Measurements from ENCODE around the gene RECK. TPM values are rescaled to one million over a fixed set of nuclear protein-coding genes. Genes with fewer than 3 reads are reported as not detected.

The RECK gene
- total RNA-seq, 1 experiment from 2014 or later, result 5.0 TPM

GRCh38 chr9:36134761-36135505, 98.2 kb downstream of the RECK start:
- Histone ChIP-seq H3F3A (ENCODE audit: low read length, unreplicated experiment) (no peaks in the 10 kb centered on the region), H3K4me2 (ENCODE audit: low read length) (no peak overlapping the region), H3K27ac (ENCODE audit: low read length) (no peak overlapping the region), H4K20me1 (ENCODE audit: low read length) (no peaks in the 10 kb centered on the region), H3K9ac (ENCODE audit: low read length) (no peak overlapping the region), H3K27me3 (ENCODE audit: low read length) (no peaks in the 10 kb centered on the region), H2AFZ (ENCODE audit: low read length) (no peak overlapping the region), H3K79me2 (ENCODE audit: low read length) (no peaks in the 10 kb centered on the region), H3K4me3 (ENCODE audit: low read length) (no peak overlapping the region), H3K9me2 (replicated peaks; ENCODE audit: low read length) (no peaks in the 10 kb centered on the region), H3K4me1 (ENCODE audit: insufficient read depth, low read length) (peaks cover 24% of the 10 kb centered on the region), H3K36me3 (ENCODE audit: low read depth, low read length) (no peaks in the 10 kb centered on the region), H3K9me3 (ENCODE audit: low read length) (no peaks in the 10 kb centered on the region)
- no peak for ATAC-seq
- no peak for DNase-seq
- intact Hi-C loops (cut with micrococcal nuclease), result no loop called here
- ChIA-PET CTCF (no interaction called here), POLR2A (ENCODE audit: unreplicated experiment) (no interaction called here)
- TF ChIP-seq CTCF (conservative IDR thresholded peaks at IDR 0.05; ENCODE audit: low read depth, low read length), result no peak
- TF ChIP-seq EZH2phosphoT487 (IDR thresholded peaks at IDR 0.05; ENCODE audit: borderline replicate concordance, low read length), result no peak
- TF ChIP-seq EZH2 (IDR thresholded peaks at IDR 0.05; ENCODE audit: low read length, unreplicated experiment), result no peak
- no TSS peak for BruUV-seq (replicated peaks)

GRCh38 chr9:36135741-36136271, 99.1 kb downstream of the RECK start:
- H3K9me2 ChIP-seq (replicated peaks; ENCODE audit: low read length), result no peaks in the 10 kb centered on the region
- peak overlapping the region; percentile 95 for H3K4me2 ChIP-seq (ENCODE audit: low read length)
- H3K27me3 ChIP-seq (ENCODE audit: low read length), result no peaks in the 10 kb centered on the region
- no peaks in the 10 kb centered on the region for H3K36me3 ChIP-seq (ENCODE audit: low read depth, low read length)
- H4K20me1 ChIP-seq (ENCODE audit: low read length), result no peaks in the 10 kb centered on the region
- intact Hi-C loops (cut with micrococcal nuclease), result no loop called here
- H3K79me2 ChIP-seq (ENCODE audit: low read length), result no peaks in the 10 kb centered on the region
- DNase-seq (no peak), ATAC-seq (peak; percentile 41)
- peak overlapping the region; percentile 86 for H2AFZ ChIP-seq (ENCODE audit: low read length)
- H3K9me3 ChIP-seq (ENCODE audit: low read length), result no peaks in the 10 kb centered on the region
- peak overlapping the region; percentile 3; the same call in 1 of the 2 replicates for H3K9ac ChIP-seq (ENCODE audit: low read length)
- BruUV-seq (replicated peaks), result no TSS peak
- H3K4me1 ChIP-seq (ENCODE audit: insufficient read depth, low read length), result peaks cover 29% of the 10 kb centered on the region
- no peak overlapping the region for H3K27ac ChIP-seq (ENCODE audit: low read length)
- ChIA-PET CTCF (no interaction called here), POLR2A (ENCODE audit: unreplicated experiment) (no interaction called here)
- peak overlapping the region; percentile 76 for H3K4me3 ChIP-seq (ENCODE audit: low read length)
- H3F3A ChIP-seq (ENCODE audit: low read length, unreplicated experiment), result no peaks in the 10 kb centered on the region
- TF ChIP-seq EZH2 (IDR thresholded peaks at IDR 0.05; ENCODE audit: low read length, unreplicated experiment) (no peak), CTCF (conservative IDR thresholded peaks at IDR 0.05; ENCODE audit: low read depth, low read length) (no peak), EZH2phosphoT487 (IDR thresholded peaks at IDR 0.05; ENCODE audit: borderline replicate concordance, low read length) (no peak)

Measured in PC-3 (cell line).